H1 (cell line): ENCODE measurements around the gene MVP. TPM values are rescaled to one million over a fixed set of nuclear protein-coding genes. Genes with fewer than 3 reads are reported as not detected.

Experiments used
- CTCF ChIA-PET: fragments of 300-600 bp; sonication (Branson Sonifier 250); formaldehyde crosslinking; loops from one replicate; lab custom pipeline; 2021; ENCODE audit not compliant: partially characterized antibody; lab: Charles Lee
- POLR2A ChIA-PET: fragments of 300-600 bp; sonication (Branson Sonifier 250); formaldehyde crosslinking; loops from one replicate; lab custom pipeline; 2021; ENCODE audit warnings: inconsistent platforms; ENCODE audit not compliant: partially characterized antibody; lab: Charles Lee
- DNase-seq, 2 experiments: peaks; one replicate each; pipeline versions ENCODE4 v3.0.0 to v3.0.0-alpha.2; 2010 to 2022; ENCODE audit warnings: low spot score in 2 of 2, low read depth in 1 of 2, mixed read lengths in 1 of 2
- FAIRE-seq: peaks from 2 replicates; lab custom pipeline; 2011; peaks lifted over from hg19 to GRCh38; lab: Jason Lieb, UNC
- H2AFZ ChIP-seq: 2 replicates; pipeline ENCODE4 v1.8.1; 2012; ENCODE audit warnings: low read length, inconsistent platforms
- H2AK5ac ChIP-seq: 2 replicates; pipeline ENCODE4 v1.6.1; 2013; ENCODE audit warnings: low read depth, low read length
- H2BK120ac ChIP-seq: replicated peaks from 2 replicates; pipeline ENCODE3; 2013; ENCODE audit warnings: low read depth, low read length, inconsistent platforms
- H2BK12ac ChIP-seq: 2 replicates; pipeline ENCODE4 v1.6.1; 2013; ENCODE audit warnings: low read depth, low read length
- H2BK15ac ChIP-seq: 2 replicates; pipeline ENCODE4 v1.6.1; 2013; ENCODE audit warnings: low read length
- H2BK20ac ChIP-seq: 2 replicates; pipeline ENCODE4 v1.6.1; 2013; ENCODE audit warnings: low read length
- H2BK5ac ChIP-seq: 2 replicates; pipeline ENCODE4 v1.6.1; 2013; ENCODE audit warnings: low read depth, low read length
- H3K14ac ChIP-seq: 2 replicates; pipeline ENCODE4 v1.6.1; 2013; ENCODE audit warnings: inconsistent platforms; ENCODE audit not compliant: insufficient read length
- H3K18ac ChIP-seq: 2 replicates; pipeline ENCODE4 v1.6.1; 2013; ENCODE audit warnings: low read length; ENCODE audit errors: extremely low read depth
- H3K23ac ChIP-seq: 2 replicates; pipeline ENCODE4 v1.6.1; 2013; ENCODE audit warnings: inconsistent platforms; ENCODE audit not compliant: insufficient read length
- H3K23me2 ChIP-seq: 2 replicates; pipeline ENCODE4 v1.6.1; 2013; ENCODE audit warnings: low read depth, low read length
- H3K27ac ChIP-seq: 2 replicates; pipeline ENCODE4 v1.6.1; 2011; ENCODE audit warnings: low read depth, low read length, inconsistent platforms
- H3K27me3 ChIP-seq, 4 experiments: replicated peaks in 1 of 4; 1 replicate in 1 of 4; 2 replicates in 3 of 4; pipeline versions ENCODE4 v1.6.1 to v1.8.1; 2011 to 2013; ENCODE audit warnings: low read length in 3 of 4, mild to moderate bottlenecking in 3 of 4, inconsistent platforms in 2 of 4, mixed read lengths in 2 of 4, moderate library complexity in 1 of 4; ENCODE audit not compliant: control insufficient read depth in 3 of 4, insufficient read depth in 3 of 4; ENCODE audit errors: extremely low read depth in 1 of 4
- H3K36me3 ChIP-seq, 4 experiments: 2 replicates each; pipeline versions ENCODE4 v1.6.1 to v1.8.1; 2011 to 2013; ENCODE audit warnings: mild to moderate bottlenecking in 4 of 4, low read length in 3 of 4, moderate library complexity in 2 of 4, control low read depth in 1 of 4, inconsistent platforms in 1 of 4; ENCODE audit not compliant: insufficient read depth in 4 of 4, control insufficient read depth in 2 of 4
- H3K4ac ChIP-seq: replicated peaks from 2 replicates; pipeline ENCODE3; 2013; ENCODE audit warnings: low read length, low read depth, mixed read lengths, inconsistent platforms; ENCODE audit not compliant: insufficient read length
- H3K4me1 ChIP-seq, 4 experiments: replicated peaks in 1 of 4; 1 replicate in 1 of 4; 2 replicates in 3 of 4; pipeline versions ENCODE4 v1.6.1 to v1.8.1; 2011 to 2013; ENCODE audit warnings: low read length in 3 of 4, inconsistent platforms in 2 of 4, mixed read lengths in 1 of 4; ENCODE audit not compliant: insufficient read depth in 4 of 4, control insufficient read depth in 3 of 4
- H3K4me2 ChIP-seq, 2 experiments: 2 replicates each; pipeline versions ENCODE4 v1.6.1 to v1.8.1; 2011 to 2013; ENCODE audit warnings: low read depth in 2 of 2, low read length in 2 of 2, control low read depth in 1 of 2, inconsistent platforms in 1 of 2, mild to moderate bottlenecking in 1 of 2; ENCODE audit not compliant: insufficient read depth in 1 of 2
- H3K4me3 ChIP-seq, 4 experiments: fragments of 200-600, 300-600 bp in 1 of 4; sonication (generic), shearing (Covaris generic), sonication (Bioruptor Twin) in 1 of 4; 2 replicates each; pipeline versions ENCODE4 v1.5.1 to v1.8.1; 2011 to 2016; ENCODE audit warnings: low read length in 4 of 4, low read depth in 3 of 4, control low read depth in 2 of 4, inconsistent platforms in 2 of 4, mild to moderate bottlenecking in 2 of 4, mixed read lengths in 1 of 4, moderate library complexity in 1 of 4; ENCODE audit not compliant: insufficient read depth in 2 of 4; ENCODE audit errors: extremely low read depth in 1 of 4
- H3K56ac ChIP-seq: replicated peaks from 2 replicates; pipeline ENCODE3; 2013; ENCODE audit warnings: low read depth, mild to moderate bottlenecking, mixed read lengths, low read length, inconsistent platforms; ENCODE audit not compliant: insufficient read length
- H3K79me1 ChIP-seq: 2 replicates; pipeline ENCODE4 v1.6.1; 2013; ENCODE audit warnings: low read depth, low read length, control low read depth
- H3K79me2 ChIP-seq, 2 experiments: 2 replicates each; pipeline versions ENCODE4 v1.6.1 to v1.8.1; 2012 to 2013; ENCODE audit warnings: low read length in 2 of 2, mild to moderate bottlenecking in 2 of 2, inconsistent platforms in 1 of 2; ENCODE audit not compliant: insufficient read depth in 2 of 2, control insufficient read depth in 1 of 2
- H3K9ac ChIP-seq, 4 experiments: replicated peaks in 1 of 4; 1 replicate in 1 of 4; 2 replicates in 3 of 4; pipeline versions ENCODE4 v1.6.1 to v1.8.1; 2011 to 2013; ENCODE audit warnings: low read depth in 3 of 4, low read length in 3 of 4, control low read depth in 2 of 4, mild to moderate bottlenecking in 2 of 4, moderate library complexity in 2 of 4, inconsistent platforms in 1 of 4; ENCODE audit errors: extremely low read depth in 1 of 4
- H3K9me3 ChIP-seq, 2 experiments: 2 replicates each; pipeline versions ENCODE4 v1.6.1 to v1.8.1; 2012 to 2013; ENCODE audit warnings: mild to moderate bottlenecking in 2 of 2, moderate library complexity in 2 of 2, control low read depth in 1 of 2, inconsistent platforms in 1 of 2, low read depth in 1 of 2, low read length in 1 of 2, mixed read lengths in 1 of 2; ENCODE audit not compliant: insufficient read depth in 2 of 2
- H4K20me1 ChIP-seq, 2 experiments: replicated peaks in 1 of 2; 2 replicates each; pipeline versions ENCODE3 to v1.8.1; 2011 to 2013; ENCODE audit warnings: inconsistent platforms in 2 of 2, low read length in 2 of 2, mild to moderate bottlenecking in 1 of 2; ENCODE audit not compliant: insufficient read depth in 2 of 2, control insufficient read depth in 1 of 2
- H4K5ac ChIP-seq: 2 replicates; pipeline ENCODE4 v1.6.1; 2013; ENCODE audit warnings: low read length, low read depth, mixed read lengths, inconsistent platforms; ENCODE audit not compliant: insufficient read length
- H4K8ac ChIP-seq: 2 replicates; pipeline ENCODE4 v1.8.0; 2013; ENCODE audit warnings: mild to moderate bottlenecking, moderate library complexity, low read length, inconsistent platforms; ENCODE audit not compliant: insufficient read depth; ENCODE audit errors: extremely low read depth
- H4K91ac ChIP-seq: replicated peaks from 2 replicates; pipeline ENCODE3; 2013; ENCODE audit warnings: low read length, mixed read lengths, inconsistent platforms; ENCODE audit not compliant: insufficient read length
- BACH1 ChIP-seq: IDR thresholded peaks from 2 replicates; pipeline ENCODE4 v1.6.1; 2012; ENCODE audit warnings: low read length, improper control_type of control experiment
- RAD21 ChIP-seq, 2 experiments: IDR thresholded peaks in 1 of 2; conservative IDR thresholded peaks in 1 of 2; 2 replicates each; pipeline ENCODE4 v1.6.1; 2011; ENCODE audit warnings: low read depth in 2 of 2, low read length in 2 of 2, improper control_type of control experiment in 1 of 2, inconsistent platforms in 1 of 2, mild to moderate bottlenecking in 1 of 2, moderate library complexity in 1 of 2
- WGBS, 2 experiments: shearing (Covaris generic) in 1 of 2; methylation state at CpG; one replicate each; pipeline versions ENCODE4 v1.1.6 to v1.1.7; 2013 to 2015; ENCODE audit warnings: low lambda C conversion rate in 2 of 2, mixed read lengths in 2 of 2, inconsistent platforms in 1 of 2, low coverage in 1 of 2, missing lambda C conversion rate in 1 of 2; ENCODE audit not compliant: insufficient replicate concordance in 2 of 2, insufficient coverage in 1 of 2, insufficient read length in 1 of 2; ENCODE audit errors: extremely low coverage in 1 of 2, missing lambda C conversion rate in 1 of 2; 5-methylcytosine and 5-hydroxymethylcytosine counted together
- polyA plus RNA-seq, 7 experiments: library from polyadenylated mRNA; depleted of rRNA in 3 of 7; stranded (reverse) in 5 of 7; unstranded in 2 of 7; fragments of >200 nt in 5 of 7; fragments of 200-250 nt in 2 of 7; gene quantifications; 1 replicate in 5 of 7; 2 replicates in 1 of 7; 4 replicates in 1 of 7; pipeline versions ENCODE4 v1.2.1 to v1.2.3, GENCODE V29; 2011 to 2013; ENCODE audit warnings: missing spikeins in 2 of 7, mixed read lengths in 2 of 7
- total RNA-seq: library from RNA; stranded (reverse); fragmentation: NEBNext Ultra II Directional; extraction: Animal tissue kit (Norgen Biotek cat#: 25700); gene quantifications from 2 replicates; pipeline ENCODE4 v1.2.1, GENCODE V29; 2021
- TF ChIP-seq, protein P1 (sequence below), 3 experiments: IDR thresholded peaks; 1 replicate in 2 of 3; 2 replicates in 1 of 3; pipeline versions ENCODE4 v1.5.1 to v1.6.1; 2011; ENCODE audit warnings: low read length in 3 of 3, mild to moderate bottlenecking in 3 of 3, inconsistent platforms in 2 of 3, low read depth in 1 of 3, moderate library complexity in 1 of 3; ENCODE audit not compliant: insufficient read depth in 1 of 3; ENCODE audit errors: control extremely low read depth in 1 of 3

The MVP gene
- total and polyA plus RNA-seq, 2 of the 8 experiments (the other 6 are each of a cell fraction or from before 2014, with no cell fraction given), result 1.9 TPM

DNA sequence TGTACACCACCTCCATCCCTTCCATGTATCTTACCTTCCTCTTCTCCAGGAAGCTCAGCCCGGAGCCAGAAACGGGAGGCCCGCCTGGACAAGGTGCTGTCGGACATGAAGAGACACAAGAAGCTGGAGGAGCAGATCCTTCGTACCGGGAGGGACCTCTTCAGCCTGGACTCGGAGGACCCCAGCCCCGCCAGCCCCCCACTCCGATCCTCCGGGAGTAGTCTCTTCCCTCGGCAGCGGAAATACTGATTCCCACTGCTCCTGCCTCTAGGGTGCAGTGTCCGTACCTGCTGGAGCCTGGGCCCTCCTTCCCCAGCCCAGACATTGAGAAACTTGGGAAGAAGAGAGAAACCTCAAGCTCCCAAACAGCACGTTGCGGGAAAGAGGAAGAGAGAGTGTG, 756 bp upstream of the MVP start:
- no peaks in the 10 kb centered on the region for H3K9me3 ChIP-seq
- peaks cover 5% of the 10 kb centered on the region for H3K79me1 ChIP-seq
- no peaks in the 10 kb centered on the region for H3K27me3 ChIP-seq
- no peak overlapping the region for H3K9ac ChIP-seq
- peaks cover 0 to 12% (median 4%) of the 10 kb centered on the region in 4 experiments; a peak in 5 of 7 replicates for H3K4me1 ChIP-seq
- no peak overlapping the region for H2AFZ ChIP-seq
- CTCF ChIA-PET, result interaction anchor here (0.7 to 17.5 kb wide), 15 partner anchors 10 to 156 kb away, joined by 3 to 212 read pairs (median 4); partner anchors contain the start of genes KIF22, MAZ, SEZ6L2 and ZG16
- no peak overlapping the region for H3K18ac ChIP-seq
- no peak overlapping the region for H3K4ac ChIP-seq
- H3K4me2 ChIP-seq, result no peak overlapping the region
- peaks cover 0 to 18% of the 10 kb centered on the region in 2 experiments; a peak in 1 of 4 replicates for H3K79me2 ChIP-seq
- H2AK5ac ChIP-seq, result no peak overlapping the region
- DNase-seq (no peak), FAIRE-seq (no peak)
- WGBS, 2 experiments, result 89% methylated on average over 12 of the region's 15 CpGs; no CpG with 5 or more reads in 1 of the 2 experiments
- POLR2A ChIA-PET, result interaction anchor here (0.6 to 16.6 kb wide), 12 partner anchors 9 to 212 kb away, joined by 3 to 167 read pairs (median 4); partner anchors contain the start of gene TLCD3B
- H2BK120ac ChIP-seq, result no peak overlapping the region
- peaks cover 2 to 4% of the 10 kb centered on the region in 2 experiments for H4K20me1 ChIP-seq
- no peak overlapping the region for H3K4me3 ChIP-seq
- H3K23me2 ChIP-seq, result peaks cover 12% of the 10 kb centered on the region
- no peak overlapping the region for H2BK15ac ChIP-seq
- no peak overlapping the region for H4K91ac ChIP-seq
- H3K14ac ChIP-seq, result no peak overlapping the region
- H3K23ac ChIP-seq, result no peak overlapping the region
- TF ChIP-seq, protein P1, sequence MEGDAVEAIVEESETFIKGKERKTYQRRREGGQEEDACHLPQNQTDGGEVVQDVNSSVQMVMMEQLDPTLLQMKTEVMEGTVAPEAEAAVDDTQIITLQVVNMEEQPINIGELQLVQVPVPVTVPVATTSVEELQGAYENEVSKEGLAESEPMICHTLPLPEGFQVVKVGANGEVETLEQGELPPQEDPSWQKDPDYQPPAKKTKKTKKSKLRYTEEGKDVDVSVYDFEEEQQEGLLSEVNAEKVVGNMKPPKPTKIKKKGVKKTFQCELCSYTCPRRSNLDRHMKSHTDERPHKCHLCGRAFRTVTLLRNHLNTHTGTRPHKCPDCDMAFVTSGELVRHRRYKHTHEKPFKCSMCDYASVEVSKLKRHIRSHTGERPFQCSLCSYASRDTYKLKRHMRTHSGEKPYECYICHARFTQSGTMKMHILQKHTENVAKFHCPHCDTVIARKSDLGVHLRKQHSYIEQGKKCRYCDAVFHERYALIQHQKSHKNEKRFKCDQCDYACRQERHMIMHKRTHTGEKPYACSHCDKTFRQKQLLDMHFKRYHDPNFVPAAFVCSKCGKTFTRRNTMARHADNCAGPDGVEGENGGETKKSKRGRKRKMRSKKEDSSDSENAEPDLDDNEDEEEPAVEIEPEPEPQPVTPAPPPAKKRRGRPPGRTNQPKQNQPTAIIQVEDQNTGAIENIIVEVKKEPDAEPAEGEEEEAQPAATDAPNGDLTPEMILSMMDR (IDR thresholded peaks at IDR 0.05; ENCODE audit: control extremely low read depth in 1 of 3, insufficient read depth in 1 of 3, low read depth in 1 of 3, low read length in 3 of 3), result peak; percentile 14 to 44 (median 41); a peak in 3 of 4 replicates
- TF ChIP-seq BACH1 (no peak), RAD21 (IDR thresholded peaks at IDR 0.05 in 1 of 2, conservative IDR thresholded peaks at IDR 0.05 in 1 of 2; ENCODE audit: low read depth in 2 of 2, low read length in 2 of 2) (peak; percentile 18 to 41; a peak in 3 of 4 replicates)
- TF ChIP-seq, all 59 proteins: peak for 2
- no peak overlapping the region for H3K56ac ChIP-seq
- H2BK20ac ChIP-seq, result no peak overlapping the region
- H2BK5ac ChIP-seq, result no peak overlapping the region
- H2BK12ac ChIP-seq, result no peak overlapping the region
- no peak overlapping the region for H3K27ac ChIP-seq
- peaks cover 12 to 23% (median 18%) of the 10 kb centered on the region in 4 experiments for H3K36me3 ChIP-seq
- no peak overlapping the region for H4K8ac ChIP-seq
- H4K5ac ChIP-seq, result no peak overlapping the region
